H1 (cell line): ENCODE data around the gene SPDYE6. TPM values are rescaled to one million over a fixed set of nuclear protein-coding genes. Genes with fewer than 3 reads are reported as not detected.
"Not testable (repeated sequence)": the region's sequence is repeated elsewhere in the genome, so short reads cannot be mapped to it uniquely, and the experiment has no call there.

ENCODE experiments used
- CTCF ChIA-PET: fragments of 300-600 bp; sonication (Branson Sonifier 250); formaldehyde crosslinking; loops from one replicate; lab custom pipeline; 2021; ENCODE audit not compliant: partially characterized antibody; lab: Charles Lee
- POLR2A ChIA-PET: fragments of 300-600 bp; sonication (Branson Sonifier 250); formaldehyde crosslinking; loops from one replicate; lab custom pipeline; 2021; ENCODE audit warnings: inconsistent platforms; ENCODE audit not compliant: partially characterized antibody; lab: Charles Lee
- DNase-seq, 2 experiments: peaks; one replicate each; pipeline versions ENCODE4 v3.0.0 to v3.0.0-alpha.2; 2010 to 2022; ENCODE audit warnings: low spot score in 2 of 2, low read depth in 1 of 2, mixed read lengths in 1 of 2
- FAIRE-seq: peaks from 2 replicates; lab custom pipeline; 2011; peaks lifted over from hg19 to GRCh38; lab: Jason Lieb, UNC
- H2AFZ ChIP-seq: 2 replicates; pipeline ENCODE4 v1.8.1; 2012; ENCODE audit warnings: low read length, inconsistent platforms
- H2AK5ac ChIP-seq: 2 replicates; pipeline ENCODE4 v1.6.1; 2013; ENCODE audit warnings: low read depth, low read length
- H2BK120ac ChIP-seq: replicated peaks from 2 replicates; pipeline ENCODE3; 2013; ENCODE audit warnings: low read depth, low read length, inconsistent platforms
- H2BK12ac ChIP-seq: 2 replicates; pipeline ENCODE4 v1.6.1; 2013; ENCODE audit warnings: low read depth, low read length
- H2BK15ac ChIP-seq: 2 replicates; pipeline ENCODE4 v1.6.1; 2013; ENCODE audit warnings: low read length
- H2BK20ac ChIP-seq: 2 replicates; pipeline ENCODE4 v1.6.1; 2013; ENCODE audit warnings: low read length
- H2BK5ac ChIP-seq: 2 replicates; pipeline ENCODE4 v1.6.1; 2013; ENCODE audit warnings: low read depth, low read length
- H3K14ac ChIP-seq: 2 replicates; pipeline ENCODE4 v1.6.1; 2013; ENCODE audit warnings: inconsistent platforms; ENCODE audit not compliant: insufficient read length
- H3K18ac ChIP-seq: 2 replicates; pipeline ENCODE4 v1.6.1; 2013; ENCODE audit warnings: low read length; ENCODE audit errors: extremely low read depth
- H3K23ac ChIP-seq: 2 replicates; pipeline ENCODE4 v1.6.1; 2013; ENCODE audit warnings: inconsistent platforms; ENCODE audit not compliant: insufficient read length
- H3K23me2 ChIP-seq: 2 replicates; pipeline ENCODE4 v1.6.1; 2013; ENCODE audit warnings: low read depth, low read length
- H3K27ac ChIP-seq: 2 replicates; pipeline ENCODE4 v1.6.1; 2011; ENCODE audit warnings: low read depth, low read length, inconsistent platforms
- H3K27me3 ChIP-seq, 4 experiments: replicated peaks in 1 of 4; 1 replicate in 1 of 4; 2 replicates in 3 of 4; pipeline versions ENCODE4 v1.6.1 to v1.8.1; 2011 to 2013; ENCODE audit warnings: low read length in 3 of 4, mild to moderate bottlenecking in 3 of 4, inconsistent platforms in 2 of 4, mixed read lengths in 2 of 4, moderate library complexity in 1 of 4; ENCODE audit not compliant: control insufficient read depth in 3 of 4, insufficient read depth in 3 of 4; ENCODE audit errors: extremely low read depth in 1 of 4
- H3K36me3 ChIP-seq, 4 experiments: 2 replicates each; pipeline versions ENCODE4 v1.6.1 to v1.8.1; 2011 to 2013; ENCODE audit warnings: mild to moderate bottlenecking in 4 of 4, low read length in 3 of 4, moderate library complexity in 2 of 4, control low read depth in 1 of 4, inconsistent platforms in 1 of 4; ENCODE audit not compliant: insufficient read depth in 4 of 4, control insufficient read depth in 2 of 4
- H3K4ac ChIP-seq: replicated peaks from 2 replicates; pipeline ENCODE3; 2013; ENCODE audit warnings: low read length, low read depth, mixed read lengths, inconsistent platforms; ENCODE audit not compliant: insufficient read length
- H3K4me1 ChIP-seq, 4 experiments: replicated peaks in 1 of 4; 1 replicate in 1 of 4; 2 replicates in 3 of 4; pipeline versions ENCODE4 v1.6.1 to v1.8.1; 2011 to 2013; ENCODE audit warnings: low read length in 3 of 4, inconsistent platforms in 2 of 4, mixed read lengths in 1 of 4; ENCODE audit not compliant: insufficient read depth in 4 of 4, control insufficient read depth in 3 of 4
- H3K4me2 ChIP-seq, 2 experiments: 2 replicates each; pipeline versions ENCODE4 v1.6.1 to v1.8.1; 2011 to 2013; ENCODE audit warnings: low read depth in 2 of 2, low read length in 2 of 2, control low read depth in 1 of 2, inconsistent platforms in 1 of 2, mild to moderate bottlenecking in 1 of 2; ENCODE audit not compliant: insufficient read depth in 1 of 2
- H3K4me3 ChIP-seq, 4 experiments: fragments of 200-600, 300-600 bp in 1 of 4; sonication (generic), shearing (Covaris generic), sonication (Bioruptor Twin) in 1 of 4; 2 replicates each; pipeline versions ENCODE4 v1.5.1 to v1.8.1; 2011 to 2016; ENCODE audit warnings: low read length in 4 of 4, low read depth in 3 of 4, control low read depth in 2 of 4, inconsistent platforms in 2 of 4, mild to moderate bottlenecking in 2 of 4, mixed read lengths in 1 of 4, moderate library complexity in 1 of 4; ENCODE audit not compliant: insufficient read depth in 2 of 4; ENCODE audit errors: extremely low read depth in 1 of 4
- H3K56ac ChIP-seq: replicated peaks from 2 replicates; pipeline ENCODE3; 2013; ENCODE audit warnings: low read depth, mild to moderate bottlenecking, mixed read lengths, low read length, inconsistent platforms; ENCODE audit not compliant: insufficient read length
- H3K79me1 ChIP-seq: 2 replicates; pipeline ENCODE4 v1.6.1; 2013; ENCODE audit warnings: low read depth, low read length, control low read depth
- H3K79me2 ChIP-seq, 2 experiments: 2 replicates each; pipeline versions ENCODE4 v1.6.1 to v1.8.1; 2012 to 2013; ENCODE audit warnings: low read length in 2 of 2, mild to moderate bottlenecking in 2 of 2, inconsistent platforms in 1 of 2; ENCODE audit not compliant: insufficient read depth in 2 of 2, control insufficient read depth in 1 of 2
- H3K9ac ChIP-seq, 4 experiments: replicated peaks in 1 of 4; 1 replicate in 1 of 4; 2 replicates in 3 of 4; pipeline versions ENCODE4 v1.6.1 to v1.8.1; 2011 to 2013; ENCODE audit warnings: low read depth in 3 of 4, low read length in 3 of 4, control low read depth in 2 of 4, mild to moderate bottlenecking in 2 of 4, moderate library complexity in 2 of 4, inconsistent platforms in 1 of 4; ENCODE audit errors: extremely low read depth in 1 of 4
- H3K9me3 ChIP-seq, 2 experiments: 2 replicates each; pipeline versions ENCODE4 v1.6.1 to v1.8.1; 2012 to 2013; ENCODE audit warnings: mild to moderate bottlenecking in 2 of 2, moderate library complexity in 2 of 2, control low read depth in 1 of 2, inconsistent platforms in 1 of 2, low read depth in 1 of 2, low read length in 1 of 2, mixed read lengths in 1 of 2; ENCODE audit not compliant: insufficient read depth in 2 of 2
- H4K20me1 ChIP-seq, 2 experiments: replicated peaks in 1 of 2; 2 replicates each; pipeline versions ENCODE3 to v1.8.1; 2011 to 2013; ENCODE audit warnings: inconsistent platforms in 2 of 2, low read length in 2 of 2, mild to moderate bottlenecking in 1 of 2; ENCODE audit not compliant: insufficient read depth in 2 of 2, control insufficient read depth in 1 of 2
- H4K5ac ChIP-seq: 2 replicates; pipeline ENCODE4 v1.6.1; 2013; ENCODE audit warnings: low read length, low read depth, mixed read lengths, inconsistent platforms; ENCODE audit not compliant: insufficient read length
- H4K8ac ChIP-seq: 2 replicates; pipeline ENCODE4 v1.8.0; 2013; ENCODE audit warnings: mild to moderate bottlenecking, moderate library complexity, low read length, inconsistent platforms; ENCODE audit not compliant: insufficient read depth; ENCODE audit errors: extremely low read depth
- H4K91ac ChIP-seq: replicated peaks from 2 replicates; pipeline ENCODE3; 2013; ENCODE audit warnings: low read length, mixed read lengths, inconsistent platforms; ENCODE audit not compliant: insufficient read length
- WGBS, 2 experiments: shearing (Covaris generic) in 1 of 2; methylation state at CpG; one replicate each; pipeline versions ENCODE4 v1.1.6 to v1.1.7; 2013 to 2015; ENCODE audit warnings: low lambda C conversion rate in 2 of 2, mixed read lengths in 2 of 2, inconsistent platforms in 1 of 2, low coverage in 1 of 2, missing lambda C conversion rate in 1 of 2; ENCODE audit not compliant: insufficient replicate concordance in 2 of 2, insufficient coverage in 1 of 2, insufficient read length in 1 of 2; ENCODE audit errors: extremely low coverage in 1 of 2, missing lambda C conversion rate in 1 of 2; 5-methylcytosine and 5-hydroxymethylcytosine counted together
- polyA plus RNA-seq, 7 experiments: library from polyadenylated mRNA; depleted of rRNA in 3 of 7; stranded (reverse) in 5 of 7; unstranded in 2 of 7; fragments of >200 nt in 5 of 7; fragments of 200-250 nt in 2 of 7; gene quantifications; 1 replicate in 5 of 7; 2 replicates in 1 of 7; 4 replicates in 1 of 7; pipeline versions ENCODE4 v1.2.1 to v1.2.3, GENCODE V29; 2011 to 2013; ENCODE audit warnings: missing spikeins in 2 of 7, mixed read lengths in 2 of 7
- total RNA-seq: library from RNA; stranded (reverse); fragmentation: NEBNext Ultra II Directional; extraction: Animal tissue kit (Norgen Biotek cat#: 25700); gene quantifications from 2 replicates; pipeline ENCODE4 v1.2.1, GENCODE V29; 2021

SPDYE6 gene
- total and polyA plus RNA-seq, 2 of the 8 experiments (the other 6 are each of a cell fraction or from before 2014, with no cell fraction given) = not detected

DNA sequence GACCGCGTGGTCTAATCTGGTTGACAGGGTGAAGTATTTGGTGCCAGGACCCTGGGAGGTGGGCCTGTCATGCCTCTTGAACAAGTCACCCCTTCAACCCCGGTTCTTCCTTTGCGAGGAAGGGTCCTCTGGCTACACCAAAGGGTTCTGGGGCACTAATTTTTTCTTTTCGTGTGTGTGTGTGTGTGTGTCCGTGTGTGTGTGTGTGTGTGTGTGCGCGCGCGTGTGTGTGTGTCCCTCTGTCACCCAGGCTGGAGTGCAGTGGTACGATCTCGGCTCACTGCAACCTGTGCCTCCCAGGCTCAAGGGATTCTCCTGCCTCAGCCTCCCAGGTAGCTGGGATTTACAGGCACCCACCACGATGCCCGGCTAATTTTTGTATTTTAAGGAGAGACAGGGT is 54.9 kb downstream of the SPDYE6 start:
- not testable (repeated sequence) for H2AK5ac ChIP-seq, H3K14ac ChIP-seq, H3K4me3 ChIP-seq, H4K5ac ChIP-seq, H3K27ac ChIP-seq, H3K9ac ChIP-seq, H2BK20ac ChIP-seq, DNase-seq, H3K27me3 ChIP-seq, H2BK5ac ChIP-seq, H3K4ac ChIP-seq, H2AFZ ChIP-seq, H3K56ac ChIP-seq, FAIRE-seq, H3K36me3 ChIP-seq, H3K9me3 ChIP-seq, H3K79me1 ChIP-seq, H4K20me1 ChIP-seq, H2BK120ac ChIP-seq, H3K23me2 ChIP-seq, H2BK15ac ChIP-seq, H4K91ac ChIP-seq, H3K4me1 ChIP-seq, H3K23ac ChIP-seq, H3K79me2 ChIP-seq, H4K8ac ChIP-seq, H3K18ac ChIP-seq
- 94% methylated on average over 14 of the region's 14 CpGs; no CpG with 5 or more reads in 1 of the 2 experiments for WGBS, 2 experiments
- Histone ChIP-seq H3K4me2 (peak overlapping the region; percentile 12 to 39; a peak in 3 of 4 replicates), H2BK12ac (peak overlapping the region; percentile 44; the same call in 1 of the 2 replicates)
- ChIA-PET POLR2A (interaction anchor here (1.5 kb wide), 1 partner anchor 95 kb away, joined by 3 read pairs; the partner anchor contains the start of gene PRKRIP1), CTCF (interaction anchor here (0.9 to 12.9 kb wide), 18 partner anchors 9 to 699 kb away, joined by 3 to 134 read pairs (median 4); partner anchors contain the start of genes ALKBH4 and LRWD1)
